ENCODE results near the gene APP. TPM values are rescaled to one million over a fixed set of nuclear protein-coding genes. Genes with fewer than 3 reads are reported as not detected.

APP gene
- total RNA-seq, 1 experiment from 2014 or later, result 531 TPM

- TF ChIP-seq CTCF (conservative IDR thresholded peaks at IDR 0.05; ENCODE audit: low read depth, low read length) (no peak), EZH2 (IDR thresholded peaks at IDR 0.05; ENCODE audit: borderline replicate concordance, low read depth, low read length, poor library complexity, severe bottlenecking) (no peak)
- no peak overlapping the region for H3K4me3 ChIP-seq (ENCODE audit: low read depth, low read length, poor library complexity, severe bottlenecking)
- H3K4me1 ChIP-seq (ENCODE audit: insufficient read depth, low read length, poor library complexity, severe bottlenecking), result peaks cover 62% of the 10 kb centered on the region
- intact Hi-C loops (cut with micrococcal nuclease; ENCODE audit: unreplicated experiment), result loop anchor here (10.0 kb wide), 3 partner anchors 90 to 560 kb away; partner anchors contain the start of gene MRPL39
- H3K27me3 ChIP-seq (replicated peaks; ENCODE audit: insufficient read depth, low read depth, low read length, poor library complexity), result no peaks in the 10 kb centered on the region
- CTCF ChIA-PET, result no interaction called here
- POLR2A ChIA-PET (ENCODE audit: low non-redundant PET), result no interaction called here
- no peak overlapping the region for H3K27ac ChIP-seq (ENCODE audit: low read depth, low read length, poor library complexity, severe bottlenecking)
- H3K9me3 ChIP-seq (ENCODE audit: low read depth, low read length, poor library complexity, severe bottlenecking), result no peaks in the 10 kb centered on the region
- no TSS peak for BruUV-seq (replicated peaks)
- no peak for DNase-seq (ENCODE audit: low spot score)
- H3K36me3 ChIP-seq (ENCODE audit: insufficient read depth, low read length, poor library complexity, severe bottlenecking), result no peaks in the 10 kb centered on the region
These were observed 6.3 kb downstream of the APP start for GRCh38 chr21:26164311-26164710.

- ChIA-PET POLR2A (ENCODE audit: low non-redundant PET) (no interaction called here), CTCF (no interaction called here)
- Histone ChIP-seq H3K4me1 (ENCODE audit: insufficient read depth, low read length, poor library complexity, severe bottlenecking) (peaks cover 53% of the 10 kb centered on the region), H3K4me3 (ENCODE audit: low read depth, low read length, poor library complexity, severe bottlenecking) (no peak overlapping the region), H3K27ac (ENCODE audit: low read depth, low read length, poor library complexity, severe bottlenecking) (no peak overlapping the region), H3K9me3 (ENCODE audit: low read depth, low read length, poor library complexity, severe bottlenecking) (no peaks in the 10 kb centered on the region), H3K36me3 (ENCODE audit: insufficient read depth, low read length, poor library complexity, severe bottlenecking) (no peaks in the 10 kb centered on the region), H3K27me3 (replicated peaks; ENCODE audit: insufficient read depth, low read depth, low read length, poor library complexity) (no peaks in the 10 kb centered on the region)
- no TSS peak for BruUV-seq (replicated peaks)
- intact Hi-C loops (cut with micrococcal nuclease; ENCODE audit: unreplicated experiment), result loop anchor here (10.0 kb wide), 3 partner anchors 87 to 557 kb away; partner anchors contain the start of gene MRPL39
- TF ChIP-seq EZH2 (IDR thresholded peaks at IDR 0.05; ENCODE audit: borderline replicate concordance, low read depth, low read length, poor library complexity, severe bottlenecking), result no peak
- TF ChIP-seq CTCF (conservative IDR thresholded peaks at IDR 0.05; ENCODE audit: low read depth, low read length), result no peak
- no peak for DNase-seq (ENCODE audit: low spot score)
These were observed 8.5 kb downstream of the APP start for GRCh38 chr21:26162081-26162480.

GRCh38 chr21:26159869-26160268, 10.7 kb downstream of the APP start:
- no peak for DNase-seq (ENCODE audit: low spot score)
- Histone ChIP-seq H3K9me3 (ENCODE audit: low read depth, low read length, poor library complexity, severe bottlenecking) (no peaks in the 10 kb centered on the region), H3K4me3 (ENCODE audit: low read depth, low read length, poor library complexity, severe bottlenecking) (no peak overlapping the region), H3K4me1 (ENCODE audit: insufficient read depth, low read length, poor library complexity, severe bottlenecking) (peaks cover 33% of the 10 kb centered on the region), H3K27me3 (replicated peaks; ENCODE audit: insufficient read depth, low read depth, low read length, poor library complexity) (no peaks in the 10 kb centered on the region), H3K36me3 (ENCODE audit: insufficient read depth, low read length, poor library complexity, severe bottlenecking) (no peaks in the 10 kb centered on the region), H3K27ac (ENCODE audit: low read depth, low read length, poor library complexity, severe bottlenecking) (no peak overlapping the region)
- CTCF ChIA-PET, result no interaction called here
- no TSS peak for BruUV-seq (replicated peaks)
- POLR2A ChIA-PET (ENCODE audit: low non-redundant PET), result no interaction called here
- intact Hi-C loops (cut with micrococcal nuclease; ENCODE audit: unreplicated experiment), result loop anchor here (10.0 kb wide), 3 partner anchors 85 to 555 kb away; partner anchors contain the start of gene MRPL39
- no peak for TF ChIP-seq CTCF (conservative IDR thresholded peaks at IDR 0.05; ENCODE audit: low read depth, low read length)

Data from A673 (cell line).